GM21381 (cell line): ENCODE data around the gene PPP1R12B.
"Not testable (repeated sequence)": the region's sequence is repeated elsewhere in the genome, so short reads cannot be mapped to it uniquely, and the experiment has no call there.

Experiments used
- ATAC-seq: cut with Tn5 transposase; IDR thresholded peaks from one replicate; pipeline ENCODE4 v1.9.1; 2021; ENCODE audit warnings: mild to moderate bottlenecking, moderate library complexity; ENCODE audit not compliant: unreplicated experiment

Gene PPP1R12B

DNA sequence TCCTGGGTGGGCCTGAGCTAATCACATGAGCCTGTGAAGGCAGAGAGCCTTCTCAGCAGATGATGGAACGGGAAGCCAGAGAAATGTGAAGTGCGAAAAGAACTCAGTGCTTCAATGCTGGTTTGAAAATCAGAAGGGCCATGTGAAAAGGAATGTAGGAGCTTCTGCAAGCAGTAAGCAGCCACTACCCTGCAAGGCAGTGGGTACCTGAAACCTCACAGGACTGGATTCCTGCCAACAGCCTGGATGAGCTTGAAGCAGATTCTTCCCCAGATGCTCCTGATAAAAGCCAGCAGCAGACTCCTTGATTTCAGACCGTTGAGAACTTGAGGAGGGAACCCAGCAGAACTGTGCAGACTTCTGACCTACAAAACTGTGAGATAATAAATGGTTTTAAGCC, 203.2 kb downstream of the PPP1R12B start:
- no peak for ATAC-seq

DNA sequence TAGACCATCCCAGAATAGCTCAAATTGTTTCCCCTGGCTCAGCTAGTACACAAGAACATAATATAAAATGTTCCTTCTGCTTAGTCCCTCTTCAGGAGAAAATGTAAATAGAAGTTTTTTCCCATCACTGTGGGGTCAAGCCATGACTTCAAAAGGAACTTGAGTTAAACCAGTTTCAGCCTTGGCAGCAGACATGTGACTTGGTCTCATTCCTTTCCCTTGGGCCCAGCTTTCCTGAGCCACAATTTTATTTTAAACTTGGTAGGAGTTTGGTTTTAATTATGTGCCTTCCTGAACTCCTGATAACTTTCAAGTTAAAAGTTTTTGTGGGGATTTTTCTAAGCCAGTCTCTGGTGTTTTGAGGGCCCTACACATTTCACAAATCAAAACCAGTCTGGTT, 204.1 kb downstream of the PPP1R12B start:
- ATAC-seq: not testable (repeated sequence)

GRCh38 chr1:202553078-202553477, 204.6 kb downstream of the PPP1R12B start:
- ATAC-seq: not testable (repeated sequence)

- no peak for ATAC-seq
Measured at GRCh38 chr1:202553560-202554038, 205.1 kb downstream of the PPP1R12B start.

DNA sequence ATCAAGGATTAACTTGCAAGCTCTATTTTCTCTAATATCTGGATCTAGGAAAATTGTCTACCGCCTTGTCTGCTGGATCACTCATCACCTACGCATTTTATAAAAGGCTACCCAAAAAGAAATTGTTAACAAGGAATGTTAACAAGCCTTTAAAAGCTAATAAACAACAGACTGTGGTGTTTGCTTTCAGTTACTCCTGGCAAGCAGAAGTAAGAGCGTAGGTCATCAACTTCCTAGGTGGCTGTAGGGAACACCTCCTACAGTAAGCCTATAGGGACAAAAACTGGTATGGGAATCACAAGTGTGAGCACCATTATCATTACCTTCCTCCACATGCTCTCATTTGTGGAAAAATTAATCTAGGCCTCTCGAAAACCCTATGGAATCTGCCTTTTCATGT, 206.1 kb downstream of the PPP1R12B start:
- not testable (repeated sequence) for ATAC-seq

- ATAC-seq: not testable (repeated sequence)
Measured at GRCh38 chr1:202556037-202556436, 207.5 kb downstream of the PPP1R12B start.

DNA sequence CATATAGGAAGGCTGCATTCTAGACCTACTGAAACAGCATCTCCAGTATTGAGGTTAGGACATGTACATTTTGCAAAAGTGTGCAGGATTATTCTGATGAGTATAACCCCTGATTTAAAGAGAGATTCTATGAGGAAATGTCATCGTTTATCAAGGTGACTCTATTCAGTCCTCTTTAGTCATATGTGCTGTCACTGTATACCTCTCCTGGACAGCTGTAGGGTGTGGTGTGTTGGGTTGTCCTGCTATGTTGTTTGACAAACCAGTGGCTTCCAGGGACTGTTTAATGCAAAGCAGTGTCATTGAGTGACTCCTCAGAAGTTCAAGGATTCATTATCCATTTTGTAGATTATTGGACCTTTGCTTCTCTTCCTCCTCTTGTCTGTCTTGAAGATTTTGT, 209.2 kb downstream of the PPP1R12B start:
- ATAC-seq: not testable (repeated sequence)

GRCh38 chr1:202561240-202561639, 212.7 kb downstream of the PPP1R12B start:
- no peak for ATAC-seq

DNA sequence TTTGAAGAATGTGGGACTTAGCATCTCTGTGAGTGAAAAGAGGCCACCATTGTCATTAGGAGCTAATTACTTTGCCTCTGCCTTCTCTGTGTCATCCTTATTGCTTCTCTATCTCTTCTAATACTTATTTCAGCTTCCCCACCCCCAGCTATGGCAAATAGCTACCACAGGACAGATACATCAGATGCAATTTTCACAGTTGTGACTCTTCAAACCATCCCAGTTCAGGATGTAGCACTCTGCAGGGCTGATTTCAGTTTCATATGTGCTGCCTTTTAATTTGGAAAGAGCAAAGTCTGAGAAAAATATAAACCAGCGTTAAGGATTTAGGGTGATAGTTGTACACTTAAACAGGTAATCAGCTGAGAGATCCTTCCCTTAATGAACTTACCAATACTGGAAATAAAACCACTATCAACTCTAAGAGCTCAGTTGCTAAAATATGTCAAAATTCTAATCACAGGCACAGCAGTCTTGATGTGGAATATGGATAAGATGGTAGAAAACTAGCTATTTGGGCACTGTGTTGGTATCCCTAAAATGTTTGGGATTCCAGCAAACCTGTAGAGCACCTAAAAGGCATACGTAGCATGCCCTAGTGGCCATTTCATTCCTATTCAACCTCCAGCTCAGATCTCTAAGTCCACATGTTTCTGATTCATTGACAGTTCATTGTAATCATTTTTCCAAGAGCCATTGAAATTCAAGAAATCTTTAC, 213.4 kb downstream of the PPP1R12B start:
- ATAC-seq: no peak

DNA sequence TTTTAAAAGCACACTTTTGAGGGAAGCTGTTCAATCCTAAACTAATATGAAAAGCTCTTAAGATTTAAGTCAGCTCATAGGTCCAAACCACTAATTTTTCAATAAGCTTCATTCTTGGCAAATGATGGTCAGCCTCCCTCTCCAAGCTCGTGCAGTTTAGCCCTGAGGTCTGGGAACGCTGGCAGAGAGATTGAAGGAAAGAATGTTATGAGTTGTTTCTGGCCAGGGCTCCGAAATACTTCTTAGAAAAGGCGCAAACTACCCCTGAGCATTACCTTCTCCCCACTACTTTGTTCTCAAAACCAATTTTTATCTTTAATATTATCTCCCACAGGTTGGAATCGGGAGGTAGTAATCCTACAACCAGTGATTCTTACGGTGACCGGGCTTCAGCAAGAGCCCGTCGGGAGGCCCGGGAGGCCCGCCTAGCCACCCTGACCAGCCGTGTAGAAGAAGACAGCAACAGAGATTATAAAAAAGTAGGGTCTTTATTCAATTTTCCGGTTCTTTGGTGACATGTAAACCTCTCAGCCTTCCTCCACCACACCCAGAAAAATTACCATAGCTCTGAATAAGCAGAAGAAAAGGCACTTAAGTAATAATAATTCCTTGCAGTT, 214.1 kb downstream of the PPP1R12B start:
- no peak for ATAC-seq

- ATAC-seq: no peak
Measured at GRCh38 chr1:202563818-202564217, 215.3 kb downstream of the PPP1R12B start.

- no peak for ATAC-seq
Measured at GRCh38 chr1:202564958-202565495, 216.5 kb downstream of the PPP1R12B start.

DNA sequence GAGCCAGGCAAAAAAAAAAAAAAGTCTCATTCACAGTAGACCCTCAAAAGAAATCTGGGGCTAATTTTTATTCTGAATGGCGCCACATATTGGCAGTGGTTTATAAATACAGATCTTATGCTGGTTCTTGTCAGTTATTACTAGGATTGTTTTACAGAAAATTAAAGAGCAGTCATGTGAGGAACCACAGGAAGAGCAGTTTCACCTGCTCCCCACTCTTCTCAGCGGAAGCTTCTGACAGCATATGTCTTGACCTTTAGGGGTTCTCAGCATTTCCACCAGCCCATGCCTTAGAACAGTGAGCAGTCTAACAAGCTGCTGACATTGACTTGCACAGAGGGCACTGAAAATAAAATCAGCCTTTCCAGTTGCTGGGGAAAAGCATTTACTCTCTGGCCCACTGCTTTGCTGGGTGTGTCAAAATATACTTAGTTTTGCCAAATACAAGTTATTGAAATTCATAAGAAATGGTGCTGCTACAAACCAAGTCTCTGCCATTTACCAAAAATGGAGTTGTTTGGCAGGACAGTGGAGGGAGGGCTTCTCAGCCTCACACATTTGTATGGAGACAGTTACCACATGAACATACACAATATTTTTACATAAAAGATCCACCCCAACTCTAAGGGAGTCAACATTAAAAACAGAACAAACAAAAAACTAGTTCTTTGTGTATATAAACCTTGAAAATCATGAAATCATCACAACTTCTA, 217.5 kb downstream of the PPP1R12B start:
- ATAC-seq: peak; percentile 91

DNA sequence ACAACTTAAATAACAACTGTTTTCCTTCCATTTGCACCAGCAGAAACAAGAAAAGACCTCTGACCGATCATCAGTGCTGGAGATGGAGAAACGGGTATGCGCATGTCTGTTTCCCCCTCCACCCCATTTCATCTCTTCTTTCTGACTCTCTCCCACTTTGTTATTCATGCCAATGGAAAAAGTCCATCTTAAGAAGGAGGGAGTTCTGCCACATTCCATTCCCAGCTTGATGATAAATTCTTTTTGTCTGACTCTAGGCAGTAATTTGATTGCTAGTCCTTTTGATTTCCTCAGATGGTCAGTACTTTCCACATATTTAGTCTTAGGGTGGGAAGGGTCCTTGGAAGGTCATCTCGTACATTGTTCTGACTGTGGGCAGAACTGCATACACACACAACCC, 219.2 kb downstream of the PPP1R12B start:
- ATAC-seq: no peak

DNA sequence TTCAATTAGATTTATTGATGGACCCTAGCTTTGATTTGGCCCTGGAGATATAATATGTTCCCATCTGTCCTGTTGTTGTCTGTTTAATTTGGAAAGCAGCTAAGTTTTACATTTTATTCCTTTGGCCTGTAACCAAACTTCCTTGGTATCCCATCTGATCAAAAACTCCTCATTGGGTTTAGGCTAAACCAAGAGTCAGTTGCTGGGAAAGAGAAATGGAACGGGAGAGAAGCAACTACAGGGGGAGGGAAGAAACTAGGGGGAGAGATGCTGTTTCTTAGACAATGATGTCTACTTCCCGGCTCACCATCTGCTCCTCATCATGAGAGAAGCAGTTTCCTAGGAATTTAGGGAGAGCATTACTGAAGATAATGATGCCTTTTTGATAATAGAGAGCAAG, 219.9 kb downstream of the PPP1R12B start:
- ATAC-seq: no peak

GRCh38 chr1:202568826-202569225, 220.3 kb downstream of the PPP1R12B start:
- ATAC-seq: no peak

GRCh38 chr1:202569393-202570322, 221.2 kb downstream of the PPP1R12B start:
- ATAC-seq: no peak

- ATAC-seq: no peak
Measured at GRCh38 chr1:202571719-202572339, 223.3 kb downstream of the PPP1R12B start.

GRCh38 chr1:202572867-202573266, 224.4 kb downstream of the PPP1R12B start:
- no peak for ATAC-seq
